Stimulated activated CD8-positive, alpha-beta memory T cell treated with anti-CD3 and anti-CD28 coated beads, Interleukin-12 subunit alpha, Interleukin-12 subunit beta, amount 100 ng/mL, for 24 hours (primary cell): Measurements from ENCODE around the gene CREB3L1.

ENCODE experiments used
- DNase-seq: peaks from one replicate; pipeline ENCODE4 v3.0.0-alpha.2; 2020; ENCODE audit errors: extremely low read depth

CREB3L1 gene

GRCh38 chr11:46327829-46328228, 50.4 kb downstream of the CREB3L1 start:
- DNase-seq = no peak

GRCh38 chr11:46330154-46330553, 52.7 kb downstream of the CREB3L1 start:
- DNase-seq = no peak

GRCh38 chr11:46330563-46331281, 53.3 kb downstream of the CREB3L1 start:
- DNase-seq = no peak

GRCh38 chr11:46331282-46331984, 54.0 kb downstream of the CREB3L1 start:
- DNase-seq = no peak

- DNase-seq = no peak
These were observed 54.7 kb downstream of the CREB3L1 start for GRCh38 chr11:46332093-46332567.

GRCh38 chr11:46332568-46333393, 55.3 kb downstream of the CREB3L1 start:
- no peak for DNase-seq

- no peak for DNase-seq
These were observed 56.0 kb downstream of the CREB3L1 start for GRCh38 chr11:46333394-46333947.

- no peak for DNase-seq
These were observed 56.7 kb downstream of the CREB3L1 start for GRCh38 chr11:46334211-46334610.

- no peak for DNase-seq
These were observed 57.8 kb downstream of the CREB3L1 start for GRCh38 chr11:46335271-46335670.

- DNase-seq = no peak
These were observed 58.6 kb downstream of the CREB3L1 start for GRCh38 chr11:46335890-46336562.

GRCh38 chr11:46336563-46337180, 59.2 kb downstream of the CREB3L1 start:
- DNase-seq = no peak

GRCh38 chr11:46337626-46338345, 60.3 kb downstream of the CREB3L1 start:
- no peak for DNase-seq

- no peak for DNase-seq
These were observed 61.1 kb downstream of the CREB3L1 start for GRCh38 chr11:46338636-46338987.

GRCh38 chr11:46338988-46339666, 61.7 kb downstream of the CREB3L1 start:
- DNase-seq = no peak

- DNase-seq = no peak
These were observed 62.4 kb downstream of the CREB3L1 start for GRCh38 chr11:46339816-46340215.

GRCh38 chr11:46341454-46341853, 64.0 kb downstream of the CREB3L1 start:
- DNase-seq = no peak

GRCh38 chr11:46342239-46342638, 64.8 kb downstream of the CREB3L1 start:
- DNase-seq = no peak

GRCh38 chr11:46343520-46343919, 66.1 kb downstream of the CREB3L1 start:
- no peak for DNase-seq

GRCh38 chr11:46345131-46345597, 67.7 kb downstream of the CREB3L1 start:
- DNase-seq = no peak
